Measurements from ENCODE around the gene CXorf38. TPM values are rescaled to one million over a fixed set of nuclear protein-coding genes. Genes with fewer than 3 reads are reported as not detected.
A peak's percentile ranks its signal among the peaks of the same experiment; 100 is the strongest.

The CXorf38 gene
- total and polyA plus RNA-seq, 9 of the 15 experiments (the other 6 are each of a cell fraction or from before 2014, with no cell fraction given) = 1.2 to 12.8 (median 8.4) TPM

DNA sequence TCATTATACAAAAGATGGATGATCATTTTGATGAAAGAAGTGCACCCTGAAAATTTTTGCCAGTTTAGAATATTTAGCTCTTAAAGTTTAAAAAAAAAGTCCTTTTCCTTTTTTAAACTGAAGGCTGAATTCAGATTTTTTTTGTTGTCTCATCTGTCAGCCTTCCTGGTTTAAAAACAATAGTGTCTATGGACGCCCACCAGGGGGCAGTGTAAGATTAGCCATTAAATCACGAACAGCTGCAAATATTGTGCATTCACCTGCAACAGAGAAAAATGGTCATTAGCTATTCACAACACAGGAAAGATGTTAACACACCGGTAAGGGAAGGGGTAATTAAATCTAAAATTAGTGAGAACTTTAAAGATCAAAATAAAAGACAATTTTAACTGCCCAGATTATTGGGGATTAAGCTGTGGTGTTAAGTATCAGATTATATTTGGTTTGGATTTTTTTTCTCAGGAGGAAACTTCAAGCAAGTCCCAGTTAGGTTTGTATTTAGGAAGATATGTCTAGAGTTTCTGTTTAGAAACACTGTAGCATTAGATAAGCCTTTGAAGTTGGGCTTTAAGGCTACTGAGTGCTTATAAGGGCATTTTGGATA, 4.4 kb upstream of the CXorf38 start:
- peak; percentile 16 to 75 (median 26) for DNase-seq (ENCODE audit: extremely low read depth in 1 of 4, low spot score in 3 of 4)
- peak; percentile 88 for FAIRE-seq
- intact Hi-C loops (cut with micrococcal nuclease) = loop anchor here (2.0 to 10.0 kb wide), 4 partner anchors 86 to 463 kb away; partner anchors contain the start of gene MED14
- no peaks in the 10 kb centered on the region for H4K20me1 ChIP-seq (replicated peaks; ENCODE audit: control insufficient read depth, insufficient read depth, low read length)
- ChIA-PET POLR2A (interaction anchor here (0.6 kb wide), 1 partner anchor 512 kb away, joined by 3 read pairs; no protein-coding TSS in a partner anchor), CTCF (ENCODE audit: low intra/inter-chr PET ratio) (interaction anchor here (0.6 to 1.3 kb wide), 5 partner anchors 108 to 602 kb away, joined by 3 to 6 read pairs (median 3); no protein-coding TSS in a partner anchor)
- no peak overlapping the region for H3K9ac ChIP-seq (ENCODE audit: insufficient read depth in 1 of 2, low read depth in 2 of 2, low read length in 2 of 2)
- peaks cover 3% of the 10 kb centered on the region; the same call in 2 of the 3 replicates for H3K79me2 ChIP-seq (ENCODE audit: control insufficient read depth, insufficient read depth, low read length)
- H3K4me2 ChIP-seq (ENCODE audit: insufficient read depth, low read length) = no peak overlapping the region
- peaks cover 3 to 6% of the 10 kb centered on the region in 2 experiments; a peak in 4 of 5 replicates for H3K4me1 ChIP-seq (replicated peaks in 1 of 2; ENCODE audit: control insufficient read depth in 2 of 2, insufficient read depth in 2 of 2, low read length in 2 of 2)
- in situ Hi-C loops (cut with MboI) = no loop called here
- no peak overlapping the region for H3K4me3 ChIP-seq
- H3K9me3 ChIP-seq (replicated peaks; ENCODE audit: control insufficient read depth, insufficient read depth, low read depth, low read length) = no peaks in the 10 kb centered on the region
- H3K36me3 ChIP-seq (ENCODE audit: control insufficient read depth, insufficient read depth, low read length) = peaks cover 26% of the 10 kb centered on the region; the same call in 2 of the 3 replicates
- no peak overlapping the region for H3K27ac ChIP-seq (ENCODE audit: extremely low read depth, low read depth, low read length)
- H3K9me1 ChIP-seq (ENCODE audit: control insufficient read depth, insufficient read depth, low read length) = no peaks in the 10 kb centered on the region
- ATAC-seq = no peak
- no TSS peak for BruUV-seq (replicated peaks)
- H2AFZ ChIP-seq (ENCODE audit: low read depth, low read length) = no peak overlapping the region
- no peaks in the 10 kb centered on the region for H3K27me3 ChIP-seq (ENCODE audit: control insufficient read depth in 2 of 2, insufficient read depth in 2 of 2, low read length in 2 of 2)
- 0% methylated on average over 3 of the region's 3 CpGs for WGBS (ENCODE audit: insufficient coverage, low coverage, missing lambda C conversion rate)
- TF ChIP-seq CTCF (IDR thresholded peaks at IDR 0.05 in 2 of 3, conservative IDR thresholded peaks at IDR 0.05 in 1 of 3; ENCODE audit: insufficient read depth in 2 of 3, low read depth in 1 of 3, low read length in 3 of 3) (peak; percentile 47 to 74 (median 60); a peak in 5 of 6 replicates), PBX2 (CRISPR knock-in tag; IDR thresholded peaks at IDR 0.05; ENCODE audit: low read depth) (no peak), PBX2 (tag; conservative IDR thresholded peaks at IDR 0.05; ENCODE audit: low read depth) (0 out of 2 replicates have a peak, but pooled peaks have one; percentile 12), MECOM (CRISPR knock-in tag; IDR thresholded peaks at IDR 0.05) (no peak), ZNF41 (CRISPR knock-in tag; conservative IDR thresholded peaks at IDR 0.05) (no peak), HES1 (IDR thresholded peaks at IDR 0.05; ENCODE audit: low read depth) (no peak), LARP7 (IDR thresholded peaks at IDR 0.05) (no peak), RAD21 (CRISPR knock-in tag; conservative IDR thresholded peaks at IDR 0.05 in 1 of 2, IDR thresholded peaks at IDR 0.05 in 1 of 2) (peak; percentile 77 to 78), TGIF2 (CRISPR knock-in tag; IDR thresholded peaks at IDR 0.05) (no peak), TCF7 (IDR thresholded peaks at IDR 0.05; ENCODE audit: borderline replicate concordance) (no peak), ZNF586 (CRISPR knock-in tag; conservative IDR thresholded peaks at IDR 0.05) (no peak), RBBP5 (IDR thresholded peaks at IDR 0.05; ENCODE audit: borderline replicate concordance, insufficient read depth, low read length, poor library complexity, severe bottlenecking) (no peak), HDAC3 (IDR thresholded peaks at IDR 0.05; ENCODE audit: borderline replicate concordance, partially characterized antibody) (no peak), HMG20B (CRISPR knock-in tag; IDR thresholded peaks at IDR 0.05) (no peak)

Data from K562 (cell line).